HEK293 (cell line): Measurements from ENCODE around the gene BEGAIN.

ENCODE experiments used
- CTCF ChIA-PET: fragments of 350-600 bp; formaldehyde crosslinking; extraction: SDS; loops from one replicate; lab custom pipeline; 2021; ENCODE audit warnings: antibody characterized with exemption; lab: Yijun Ruan, JAX
- POLR2A ChIA-PET: fragments of 300-600 bp; formaldehyde crosslinking; extraction: SDS; loops from one replicate; lab custom pipeline; 2020; ENCODE audit warnings: antibody characterized with exemption, inconsistent platforms; lab: Yijun Ruan, JAX
- H3K27ac ChIP-seq: fragments of 200-500 bp; sonication (Bioruptor generic); 2 replicates; pipeline ENCODE4 v1.5.1; 2014; ENCODE audit warnings: low read depth, low read length, control low read depth, inconsistent platforms; ENCODE audit errors: extremely low read depth
- H3K36me3 ChIP-seq, 2 experiments: fragments of 200-500 bp in 1 of 2; sonication (Bioruptor generic) in 1 of 2; 1 replicate in 1 of 2; 2 replicates in 1 of 2; pipeline ENCODE4 v1.5.1; 2014 to 2017; ENCODE audit warnings: inconsistent platforms in 2 of 2, low read length in 2 of 2; ENCODE audit not compliant: control insufficient read depth in 2 of 2, insufficient read depth in 1 of 2
- H3K4me1 ChIP-seq: fragments of 200-500 bp; sonication (Bioruptor generic); 2 replicates; pipeline ENCODE4 v1.5.1; 2014; ENCODE audit warnings: mild to moderate bottlenecking, low read length, inconsistent platforms; ENCODE audit not compliant: control insufficient read depth, insufficient read depth
- H3K4me3 ChIP-seq: 2 replicates; pipeline ENCODE4 v1.5.1; 2011; ENCODE audit warnings: low read depth, mild to moderate bottlenecking, control low read depth, low read length, moderate library complexity
- H3K9me3 ChIP-seq: fragments of 200-500 bp; sonication (Bioruptor generic); 2 replicates; pipeline ENCODE4 v1.5.1; 2014; ENCODE audit warnings: low read depth, low read length, inconsistent platforms; ENCODE audit not compliant: control insufficient read depth, insufficient read depth
- KLF17 ChIP-seq: fragments of 450-650 bp; formaldehyde crosslinking; IDR thresholded peaks from 2 replicates; pipeline ENCODE4 v1.5.1; 2016; ENCODE audit warnings: missing biosample characterization, missing genetic modification characterization
- SP3 ChIP-seq: fragments of 450-650 bp; formaldehyde crosslinking; IDR thresholded peaks from 2 replicates; pipeline ENCODE4 v1.5.1; 2016; ENCODE audit warnings: missing biosample characterization, missing genetic modification characterization
- TCF7L2 ChIP-seq: IDR thresholded peaks from 2 replicates; pipeline ENCODE4 v1.6.1; 2011; ENCODE audit warnings: low read depth, mild to moderate bottlenecking, inconsistent platforms, low read length, moderate library complexity, borderline replicate concordance
- TRIM28 ChIP-seq: IDR thresholded peaks from 2 replicates; pipeline ENCODE4 v1.6.1; 2011; ENCODE audit warnings: low read length, control low read depth, borderline replicate concordance
- ZFP37 ChIP-seq: fragments of 450-650 bp; formaldehyde crosslinking; IDR thresholded peaks from 2 replicates; pipeline ENCODE4 v1.5.1; 2016; ENCODE audit warnings: missing biosample characterization, missing genetic modification characterization
- ZIC2 ChIP-seq: fragments of 450-650 bp; formaldehyde crosslinking; IDR thresholded peaks from 2 replicates; pipeline ENCODE4 v1.5.1; 2016; ENCODE audit warnings: missing biosample characterization, missing genetic modification characterization
- ZNF155 ChIP-seq: fragments of 450-650 bp; formaldehyde crosslinking; IDR thresholded peaks from 2 replicates; pipeline ENCODE4 v1.5.1; 2016; ENCODE audit warnings: missing biosample characterization, missing genetic modification characterization
- ZNF169 ChIP-seq: fragments of 450-650 bp; formaldehyde crosslinking; IDR thresholded peaks from 2 replicates; pipeline ENCODE4 v1.5.1; 2016; ENCODE audit warnings: missing biosample characterization, missing genetic modification characterization
- ZNF202 ChIP-seq: fragments of 450-650 bp; formaldehyde crosslinking; IDR thresholded peaks from 2 replicates; pipeline ENCODE4 v1.5.1; 2016; ENCODE audit warnings: missing biosample characterization, missing genetic modification characterization, borderline replicate concordance
- ZNF324 ChIP-seq: fragments of 450-650 bp; formaldehyde crosslinking; IDR thresholded peaks from 2 replicates; pipeline ENCODE4 v1.5.1; 2016; ENCODE audit warnings: missing biosample characterization, missing genetic modification characterization
- ZNF514 ChIP-seq: fragments of 450-650 bp; formaldehyde crosslinking; IDR thresholded peaks from 2 replicates; pipeline ENCODE4 v1.5.1; 2016; ENCODE audit warnings: missing biosample characterization, missing genetic modification characterization
- ZNF623 ChIP-seq: fragments of 450-650 bp; formaldehyde crosslinking; IDR thresholded peaks from 2 replicates; pipeline ENCODE4 v1.5.1; 2016; ENCODE audit warnings: missing biosample characterization, missing genetic modification characterization
- ZNF76 ChIP-seq: fragments of 450-650 bp; formaldehyde crosslinking; IDR thresholded peaks from 2 replicates; pipeline ENCODE4; 2016; ENCODE audit warnings: low read depth, missing biosample characterization, missing genetic modification characterization, borderline replicate concordance
- ZNF776 ChIP-seq: fragments of 450-650 bp; formaldehyde crosslinking; IDR thresholded peaks from 2 replicates; pipeline ENCODE4 v1.5.0; 2017; ENCODE audit warnings: missing biosample characterization, missing genetic modification characterization, borderline replicate concordance
- ZNF843 ChIP-seq: fragments of 450-650 bp; formaldehyde crosslinking; IDR thresholded peaks from 2 replicates; pipeline ENCODE4 v1.5.1; 2016; ENCODE audit warnings: missing biosample characterization, missing genetic modification characterization
- ZSCAN5A ChIP-seq: fragments of 450-650 bp; formaldehyde crosslinking; IDR thresholded peaks from 2 replicates; pipeline ENCODE4 v1.5.1; 2016; ENCODE audit warnings: missing biosample characterization, missing genetic modification characterization
- TF ChIP-seq, protein P1 (sequence below): fragments of 450-650 bp; formaldehyde crosslinking; IDR thresholded peaks from 2 replicates; pipeline ENCODE4 v1.5.1; 2016; ENCODE audit warnings: missing biosample characterization, missing genetic modification characterization
- TF ChIP-seq, protein P2 (sequence below): fragments of 450-650 bp; formaldehyde crosslinking; IDR thresholded peaks from 2 replicates; pipeline ENCODE4 v1.5.1; 2017; ENCODE audit warnings: missing biosample characterization, missing genetic modification characterization
- TF ChIP-seq, protein P3 (sequence below): fragments of 450-650 bp; formaldehyde crosslinking; IDR thresholded peaks from 2 replicates; pipeline ENCODE4 v1.5.1; 2016; ENCODE audit warnings: missing biosample characterization, missing genetic modification characterization

The BEGAIN gene

GRCh38 chr14:100578552-100578951, 8.7 kb downstream of the BEGAIN start (continued):
- TF ChIP-seq, protein P1, sequence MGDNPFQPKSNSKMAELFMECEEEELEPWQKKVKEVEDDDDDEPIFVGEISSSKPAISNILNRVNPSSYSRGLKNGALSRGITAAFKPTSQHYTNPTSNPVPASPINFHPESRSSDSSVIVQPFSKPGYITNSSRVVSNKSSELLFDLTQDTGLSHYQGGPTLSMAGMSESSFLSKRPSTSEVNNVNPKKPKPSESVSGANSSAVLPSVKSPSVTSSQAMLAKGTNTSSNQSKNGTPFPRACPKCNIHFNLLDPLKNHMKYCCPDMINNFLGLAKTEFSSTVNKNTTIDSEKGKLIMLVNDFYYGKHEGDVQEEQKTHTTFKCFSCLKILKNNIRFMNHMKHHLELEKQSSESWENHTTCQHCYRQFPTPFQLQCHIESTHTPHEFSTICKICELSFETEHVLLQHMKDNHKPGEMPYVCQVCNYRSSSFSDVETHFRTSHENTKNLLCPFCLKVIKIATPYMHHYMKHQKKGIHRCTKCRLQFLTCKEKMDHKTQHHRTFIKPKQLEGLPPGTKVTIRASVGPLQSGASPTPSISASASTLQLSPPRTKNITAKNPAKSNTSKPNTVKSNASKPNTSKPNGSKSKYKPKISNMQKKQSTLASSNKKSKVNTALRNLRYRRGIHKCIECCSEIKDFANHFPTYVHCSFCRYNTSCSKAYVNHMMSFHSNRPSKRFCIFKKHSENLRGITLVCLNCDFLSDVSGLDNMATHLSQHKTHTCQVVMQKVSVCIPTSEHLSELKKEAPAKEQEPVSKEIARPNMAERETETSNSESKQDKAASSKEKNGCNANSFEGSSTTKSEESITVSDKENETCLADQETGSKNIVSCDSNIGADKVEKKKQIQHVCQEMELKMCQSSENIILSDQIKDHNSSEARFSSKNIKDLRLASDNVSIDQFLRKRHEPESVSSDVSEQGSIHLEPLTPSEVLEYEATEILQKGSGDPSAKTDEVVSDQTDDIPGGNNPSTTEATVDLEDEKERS (tag by site-specific recombination) = peak; percentile 99
- TF ChIP-seq ZNF776 (tag by site-specific recombination) = no peak

GRCh38 chr14:100577986-100578431, 9.2 kb downstream of the BEGAIN start:
- Histone ChIP-seq H3K4me3 (no peak overlapping the region), H3K4me1 (no peaks in the 10 kb centered on the region), H3K27ac (no peak overlapping the region), H3K36me3 (no peaks in the 10 kb centered on the region), H3K9me3 (no peaks in the 10 kb centered on the region)
- no peak for TF ChIP-seq TRIM28
- no peak for TF ChIP-seq ZNF623 (tag by site-specific recombination)
- TF ChIP-seq ZNF843 (tag by site-specific recombination) = no peak
- TF ChIP-seq SP3 (tag by site-specific recombination) = no peak
- TF ChIP-seq TCF7L2 = no peak
- TF ChIP-seq ZNF76 (tag by site-specific recombination) = no peak
- TF ChIP-seq ZNF514 (tag by site-specific recombination) = no peak
- POLR2A ChIA-PET = no interaction called here
- CTCF ChIA-PET = no interaction called here

DNA sequence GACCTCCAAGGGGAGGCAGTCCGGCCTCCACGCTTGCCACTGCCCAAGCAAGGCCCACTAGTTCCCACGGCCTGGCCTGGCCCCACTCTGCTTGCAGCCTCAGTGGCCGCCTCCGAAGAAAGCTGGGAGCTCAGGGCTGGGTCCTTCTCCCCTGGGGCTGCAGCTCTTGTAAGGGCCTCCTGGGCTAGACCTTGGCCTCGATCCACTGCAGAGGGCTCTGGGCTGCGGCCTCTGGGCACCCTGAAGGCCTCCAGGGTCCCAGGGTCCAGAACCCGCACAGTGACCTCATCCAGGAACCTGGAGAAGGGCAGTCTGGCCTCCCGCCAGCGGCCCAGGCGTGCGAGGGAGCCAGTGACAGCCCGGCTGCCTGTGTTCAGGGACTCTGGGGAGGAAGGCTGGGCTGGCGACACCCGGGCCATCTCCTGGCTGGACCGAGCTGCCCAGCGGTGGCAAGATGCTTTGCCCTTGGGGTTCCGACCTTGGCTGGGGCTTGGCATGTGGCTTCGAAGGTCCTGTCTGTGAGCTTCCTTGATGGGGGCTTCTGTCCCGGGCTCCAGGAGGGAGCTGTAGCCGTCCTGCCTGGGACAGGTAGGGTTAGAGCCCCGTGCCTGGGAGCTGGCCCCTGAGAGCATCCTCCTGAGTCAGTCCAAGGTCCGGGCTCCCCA, 9.8 kb downstream of the BEGAIN start:
- Histone ChIP-seq H3K9me3 (no peaks in the 10 kb centered on the region), H3K4me3 (no peak overlapping the region), H3K4me1 (no peaks in the 10 kb centered on the region), H3K27ac (no peak overlapping the region), H3K36me3 (no peaks in the 10 kb centered on the region)
- TF ChIP-seq, protein P2, sequence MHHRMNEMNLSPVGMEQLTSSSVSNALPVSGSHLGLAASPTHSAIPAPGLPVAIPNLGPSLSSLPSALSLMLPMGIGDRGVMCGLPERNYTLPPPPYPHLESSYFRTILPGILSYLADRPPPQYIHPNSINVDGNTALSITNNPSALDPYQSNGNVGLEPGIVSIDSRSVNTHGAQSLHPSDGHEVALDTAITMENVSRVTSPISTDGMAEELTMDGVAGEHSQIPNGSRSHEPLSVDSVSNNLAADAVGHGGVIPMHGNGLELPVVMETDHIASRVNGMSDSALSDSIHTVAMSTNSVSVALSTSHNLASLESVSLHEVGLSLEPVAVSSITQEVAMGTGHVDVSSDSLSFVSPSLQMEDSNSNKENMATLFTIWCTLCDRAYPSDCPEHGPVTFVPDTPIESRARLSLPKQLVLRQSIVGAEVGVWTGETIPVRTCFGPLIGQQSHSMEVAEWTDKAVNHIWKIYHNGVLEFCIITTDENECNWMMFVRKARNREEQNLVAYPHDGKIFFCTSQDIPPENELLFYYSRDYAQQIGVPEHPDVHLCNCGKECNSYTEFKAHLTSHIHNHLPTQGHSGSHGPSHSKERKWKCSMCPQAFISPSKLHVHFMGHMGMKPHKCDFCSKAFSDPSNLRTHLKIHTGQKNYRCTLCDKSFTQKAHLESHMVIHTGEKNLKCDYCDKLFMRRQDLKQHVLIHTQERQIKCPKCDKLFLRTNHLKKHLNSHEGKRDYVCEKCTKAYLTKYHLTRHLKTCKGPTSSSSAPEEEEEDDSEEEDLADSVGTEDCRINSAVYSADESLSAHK = no peak
- TF ChIP-seq ZNF324 (no peak), ZIC2 (tag by site-specific recombination) (no peak), KLF17 (tag by site-specific recombination) (no peak), ZSCAN5A (no peak), ZNF202 (tag by site-specific recombination) (no peak), ZNF76 (tag by site-specific recombination) (no peak), ZNF169 (tag by site-specific recombination) (no peak), ZFP37 (tag by site-specific recombination) (no peak), ZNF155 (no peak)
- TF ChIP-seq, protein P3, sequence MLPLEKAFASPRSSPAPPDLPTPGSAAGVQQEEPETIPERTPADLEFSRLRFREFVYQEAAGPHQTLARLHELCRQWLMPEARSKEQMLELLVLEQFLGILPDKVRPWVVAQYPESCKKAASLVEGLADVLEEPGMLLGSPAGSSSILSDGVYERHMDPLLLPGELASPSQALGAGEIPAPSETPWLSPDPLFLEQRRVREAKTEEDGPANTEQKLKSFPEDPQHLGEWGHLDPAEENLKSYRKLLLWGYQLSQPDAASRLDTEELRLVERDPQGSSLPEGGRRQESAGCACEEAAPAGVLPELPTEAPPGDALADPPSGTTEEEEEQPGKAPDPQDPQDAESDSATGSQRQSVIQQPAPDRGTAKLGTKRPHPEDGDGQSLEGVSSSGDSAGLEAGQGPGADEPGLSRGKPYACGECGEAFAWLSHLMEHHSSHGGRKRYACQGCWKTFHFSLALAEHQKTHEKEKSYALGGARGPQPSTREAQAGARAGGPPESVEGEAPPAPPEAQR (tag by site-specific recombination) = no peak
- TF ChIP-seq, protein P1 (tag by site-specific recombination) = no peak
- ChIA-PET CTCF (no interaction called here), POLR2A (no interaction called here)
